Measurements from ENCODE around the gene HOXD8.

DNA sequence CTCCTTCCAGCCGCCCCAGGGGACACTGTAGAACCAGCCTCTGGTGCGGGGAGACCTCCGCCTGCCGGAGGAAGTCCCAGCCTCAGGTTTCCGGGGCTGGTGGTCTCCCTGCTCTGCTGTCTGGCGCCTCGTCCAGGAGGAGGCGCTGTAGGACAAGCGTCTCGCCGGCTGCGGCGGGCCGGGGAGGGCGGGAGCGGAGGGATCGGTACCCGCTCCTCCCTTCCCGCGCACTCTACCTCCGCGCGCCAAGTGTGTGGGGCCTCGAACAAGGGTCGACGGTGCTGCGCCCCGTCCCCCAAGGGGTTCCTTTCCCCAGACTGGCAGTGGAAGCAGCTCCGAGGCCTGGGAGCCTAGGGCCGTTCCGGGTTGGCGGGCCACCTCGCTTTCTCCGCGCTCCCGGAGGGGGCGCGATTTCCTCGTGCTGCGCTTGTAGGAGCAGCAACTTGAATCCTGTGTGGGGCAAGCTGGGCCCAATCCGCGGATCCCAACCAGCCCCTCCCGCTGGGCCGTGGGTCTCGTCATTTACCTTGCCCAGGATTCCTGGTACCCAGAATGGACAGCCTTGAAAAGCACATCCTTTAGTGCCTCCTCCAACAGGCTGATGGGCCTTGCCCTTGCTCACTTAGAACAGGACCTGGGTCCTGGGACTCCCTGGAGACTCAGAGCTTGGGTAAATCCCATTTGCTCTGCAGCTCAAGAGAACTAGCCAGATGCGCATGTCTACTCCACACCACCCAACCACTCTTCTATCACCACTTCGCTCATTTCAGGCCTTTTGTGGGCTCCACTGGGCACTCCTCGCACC lies 11.2 kb downstream of the HOXD8 start:
- TF ChIP-seq EZH2phosphoT487 (IDR thresholded peaks at IDR 0.05; ENCODE audit: insufficient read depth, low read depth) (no peak), EZH2 (IDR thresholded peaks at IDR 0.05; ENCODE audit: insufficient read depth, poor library complexity, severe bottlenecking) (no peak)
